ENCODE results near the gene OBSCN. TPM values are rescaled to one million over a fixed set of nuclear protein-coding genes. Genes with fewer than 3 reads are reported as not detected.
"Not testable (repeated sequence)": the region's sequence is repeated elsewhere in the genome, so short reads cannot be mapped to it uniquely, and the experiment has no call there.

The OBSCN gene
- total RNA-seq, 3 donors from 2014 or later: 6.3 to 9.3 (median 7.5) TPM

- no peak for ATAC-seq
- no peak overlapping the region for H3K4me3 Mint-ChIP-seq
- H3K9me3 Mint-ChIP-seq: peaks cover 40% of the 10 kb centered on the region
- no peak for DNase-seq
- H3K36me3 Mint-ChIP-seq (ENCODE audit: insufficient read depth): peaks cover 57% of the 10 kb centered on the region
- H3K27me3 Mint-ChIP-seq (ENCODE audit: low read depth): no peaks in the 10 kb centered on the region
- peaks cover 3% of the 10 kb centered on the region for H3K4me1 Mint-ChIP-seq (ENCODE audit: low read depth)
Measured at GRCh38 chr1:228236744-228237143, 28.9 kb downstream of the OBSCN start.

- H3K9me3 Mint-ChIP-seq: peaks cover 46% of the 10 kb centered on the region
- peaks cover 58% of the 10 kb centered on the region for H3K36me3 Mint-ChIP-seq (ENCODE audit: insufficient read depth)
- no peak overlapping the region for H3K4me3 Mint-ChIP-seq
- peaks cover 3% of the 10 kb centered on the region for H3K4me1 Mint-ChIP-seq (ENCODE audit: low read depth)
- H3K27me3 Mint-ChIP-seq (ENCODE audit: low read depth): no peaks in the 10 kb centered on the region
- DNase-seq: no peak
- no peak for ATAC-seq
Measured at GRCh38 chr1:228238007-228238406, 30.2 kb downstream of the OBSCN start.

- no peak for ATAC-seq
- no peak for DNase-seq
- Mint-ChIP-seq H3K4me3 (no peak overlapping the region), H3K36me3 (ENCODE audit: insufficient read depth) (peaks cover 58% of the 10 kb centered on the region), H3K9me3 (peaks cover 44% of the 10 kb centered on the region), H3K27me3 (ENCODE audit: low read depth) (no peaks in the 10 kb centered on the region), H3K4me1 (ENCODE audit: low read depth) (peaks cover 3% of the 10 kb centered on the region)
Measured at GRCh38 chr1:228238461-228238860, 30.6 kb downstream of the OBSCN start.

- DNase-seq: no peak
- H3K9me3 Mint-ChIP-seq: peaks cover 49% of the 10 kb centered on the region
- H3K4me1 Mint-ChIP-seq (ENCODE audit: low read depth): peaks cover 6% of the 10 kb centered on the region
- no peaks in the 10 kb centered on the region for H3K27me3 Mint-ChIP-seq (ENCODE audit: low read depth)
- no peak for ATAC-seq
- no peak overlapping the region for H3K4me3 Mint-ChIP-seq
- peaks cover 69% of the 10 kb centered on the region for H3K36me3 Mint-ChIP-seq (ENCODE audit: insufficient read depth)
Measured at GRCh38 chr1:228240411-228241240, 32.8 kb downstream of the OBSCN start.

GRCh38 chr1:228241259-228241658 is 33.4 kb downstream of the OBSCN start:
- Mint-ChIP-seq H3K9me3 (peaks cover 52% of the 10 kb centered on the region), H3K27me3 (ENCODE audit: low read depth) (no peaks in the 10 kb centered on the region), H3K36me3 (ENCODE audit: insufficient read depth) (peaks cover 71% of the 10 kb centered on the region), H3K4me1 (ENCODE audit: low read depth) (peaks cover 9% of the 10 kb centered on the region), H3K4me3 (no peak overlapping the region)
- ATAC-seq (no peak), DNase-seq (no peak)

GRCh38 chr1:228242409-228242808 is 34.6 kb downstream of the OBSCN start:
- Mint-ChIP-seq H3K9me3 (peaks cover 49% of the 10 kb centered on the region), H3K36me3 (ENCODE audit: insufficient read depth) (peaks cover 75% of the 10 kb centered on the region), H3K27me3 (ENCODE audit: low read depth) (no peaks in the 10 kb centered on the region), H3K4me3 (no peak overlapping the region), H3K4me1 (ENCODE audit: low read depth) (peaks cover 9% of the 10 kb centered on the region)
- DNase-seq (no peak), ATAC-seq (no peak)

GRCh38 chr1:228243093-228243492 is 35.2 kb downstream of the OBSCN start:
- no peak for ATAC-seq

GRCh38 chr1:228243989-228244388 is 36.1 kb downstream of the OBSCN start:
- Mint-ChIP-seq H3K9me3 (peaks cover 49% of the 10 kb centered on the region), H3K36me3 (ENCODE audit: insufficient read depth) (peaks cover 74% of the 10 kb centered on the region)
- not testable (repeated sequence) for H3K27me3 Mint-ChIP-seq (ENCODE audit: low read depth); H3K4me1 Mint-ChIP-seq (ENCODE audit: low read depth); H3K4me3 Mint-ChIP-seq; DNase-seq; ATAC-seq

More at GRCh38 chr1:228243093-228243492, 35.2 kb downstream of the OBSCN start:
- H3K27me3 Mint-ChIP-seq (ENCODE audit: low read depth): no peaks in the 10 kb centered on the region
- no peak overlapping the region for H3K4me3 Mint-ChIP-seq
- peaks cover 49% of the 10 kb centered on the region for H3K9me3 Mint-ChIP-seq
- peaks cover 9% of the 10 kb centered on the region for H3K4me1 Mint-ChIP-seq (ENCODE audit: low read depth)
- peaks cover 78% of the 10 kb centered on the region for H3K36me3 Mint-ChIP-seq (ENCODE audit: insufficient read depth)
- no peak for DNase-seq

- DNase-seq: no peak
- Mint-ChIP-seq H3K4me3 (no peak overlapping the region), H3K27me3 (ENCODE audit: low read depth) (no peaks in the 10 kb centered on the region), H3K4me1 (ENCODE audit: low read depth) (peaks cover 9% of the 10 kb centered on the region), H3K36me3 (ENCODE audit: insufficient read depth) (peaks cover 72% of the 10 kb centered on the region), H3K9me3 (peaks cover 49% of the 10 kb centered on the region)
- ATAC-seq: no peak
Measured at GRCh38 chr1:228245111-228245510, 37.3 kb downstream of the OBSCN start.

GRCh38 chr1:228246216-228246900 is 38.5 kb downstream of the OBSCN start:
- no peak for DNase-seq
- Mint-ChIP-seq H3K4me3 (no peak overlapping the region), H3K27me3 (ENCODE audit: low read depth) (no peaks in the 10 kb centered on the region), H3K4me1 (ENCODE audit: low read depth) (peaks cover 9% of the 10 kb centered on the region), H3K36me3 (ENCODE audit: insufficient read depth) (peaks cover 73% of the 10 kb centered on the region), H3K9me3 (peaks cover 44% of the 10 kb centered on the region)
- no peak for ATAC-seq

- Mint-ChIP-seq H3K9me3 (peaks cover 17% of the 10 kb centered on the region), H3K27me3 (ENCODE audit: low read depth) (no peaks in the 10 kb centered on the region), H3K4me3 (no peak overlapping the region), H3K36me3 (ENCODE audit: insufficient read depth) (peaks cover 52% of the 10 kb centered on the region), H3K4me1 (ENCODE audit: low read depth) (peaks cover 9% of the 10 kb centered on the region)
- DNase-seq (no peak), ATAC-seq (no peak)
Measured at GRCh38 chr1:228249513-228250305, 41.9 kb downstream of the OBSCN start.

- not testable (repeated sequence) for DNase-seq; H3K27me3 Mint-ChIP-seq (ENCODE audit: low read depth); ATAC-seq
Measured at GRCh38 chr1:228252476-228252875, 44.6 kb downstream of the OBSCN start.

GRCh38 chr1:228256626-228257375 is 49.0 kb downstream of the OBSCN start:
- H3K4me3 Mint-ChIP-seq: no peak overlapping the region
- DNase-seq (no peak), ATAC-seq (no peak)
- no peaks in the 10 kb centered on the region for H3K27me3 Mint-ChIP-seq (ENCODE audit: low read depth)
- peaks cover 31% of the 10 kb centered on the region for H3K36me3 Mint-ChIP-seq (ENCODE audit: insufficient read depth)
- no peaks in the 10 kb centered on the region for H3K4me1 Mint-ChIP-seq (ENCODE audit: low read depth)
- peaks cover 3% of the 10 kb centered on the region for H3K9me3 Mint-ChIP-seq

More at GRCh38 chr1:228252476-228252875, 44.6 kb downstream of the OBSCN start:
- H3K36me3 Mint-ChIP-seq (ENCODE audit: insufficient read depth): peaks cover 35% of the 10 kb centered on the region
- not testable (repeated sequence) for H3K4me3 Mint-ChIP-seq; H3K9me3 Mint-ChIP-seq; H3K4me1 Mint-ChIP-seq (ENCODE audit: low read depth)

- H3K27me3 Mint-ChIP-seq (ENCODE audit: low read depth): no peaks in the 10 kb centered on the region
Measured at GRCh38 chr1:228258486-228258885, 50.6 kb downstream of the OBSCN start.

More at GRCh38 chr1:228258486-228258885, 50.6 kb downstream of the OBSCN start:
- Mint-ChIP-seq H3K9me3 (peaks cover 8% of the 10 kb centered on the region), H3K4me3 (no peak overlapping the region), H3K36me3 (ENCODE audit: insufficient read depth) (peaks cover 23% of the 10 kb centered on the region), H3K4me1 (ENCODE audit: low read depth) (no peaks in the 10 kb centered on the region)
- no peak for DNase-seq
- ATAC-seq: no peak
